Subcutaneous adipose tissue (tissue), 4 donors: ENCODE data around the gene VCP. TPM values are rescaled to one million over a fixed set of nuclear protein-coding genes. Genes with fewer than 3 reads are reported as not detected.

Source experiments
- CTCF ChIP-seq: fragments of 450-650 bp; IDR thresholded peaks from one replicate; pipeline ENCODE4 v1.5.1; 2016; ENCODE audit warnings: low read depth, mild to moderate bottlenecking, control low read depth, antibody characterized with exemption, moderate library complexity
- total RNA-seq, 4 donors: library from RNA; depleted of rRNA; stranded (reverse); fragments of >200 nt; gene quantifications; one replicate each; pipeline ENCODE4 v1.1.0, GENCODE V29; 2016

The VCP gene
- total RNA-seq, 4 donors from 2014 or later: 123 to 199 (median 153) TPM

GRCh38 chr9:35097573-35097972, 25.1 kb upstream of the VCP start:
- TF ChIP-seq CTCF: no peak

GRCh38 chr9:35096035-35096849, 23.8 kb upstream of the VCP start, which contains the start of gene PIGO:
TSS of gene PIGO (minus strand) at chr9:35096591. CDS start at chr9:35095565, 1,026 bp downstream.
- no peak for TF ChIP-seq CTCF

- TF ChIP-seq CTCF: no peak
Observed at GRCh38 chr9:35091536-35091935, 19.1 kb upstream of the VCP start.

- TF ChIP-seq CTCF: no peak
Observed at GRCh38 chr9:35089434-35089833, 17.0 kb upstream of the VCP start.

- TF ChIP-seq CTCF: no peak
Observed at GRCh38 chr9:35085078-35085477, 12.7 kb upstream of the VCP start.

- TF ChIP-seq CTCF: no peak
Observed at GRCh38 chr9:35079426-35080341, 7.3 kb upstream of the VCP start, which contains the start of gene FANCG. TSS of gene FANCG (minus strand) at chr9:35079942. CDS start at chr9:35079524, 418 bp downstream.

- no peak for TF ChIP-seq CTCF
Observed at GRCh38 chr9:35079041-35079425, 6.6 kb upstream of the VCP start.
